ENCODE data around the gene ENTPD6. TPM values are rescaled to one million over a fixed set of nuclear protein-coding genes. Genes with fewer than 3 reads are reported as not detected.

ENTPD6 gene
- total RNA-seq, 3 donors from 2014 or later (not counting 1 experiment from before 2014, with no cell fraction given) = 36.4 to 43.1 (median 41.4) TPM

- ATAC-seq = peak; percentile 89 to 91 (median 90)
- Mint-ChIP-seq H3K27me3 (ENCODE audit: low read depth in 2 of 2) (peaks cover 7 to 9% of the 10 kb centered on the region in 2 donors), H3K27ac (peak within 1 kb of the TSS; percentile 74 to 79), H3K36me3 (no peaks in the 10 kb centered on the region), H3K9me3 (no peaks in the 10 kb centered on the region), H3K4me1 (peaks cover 28 to 40% of the 10 kb centered on the region in 2 donors), H3K4me3 (peak within 1 kb of the TSS; percentile 97)
- Histone ChIP-seq H3K4me1 (ENCODE audit: control insufficient read depth, insufficient read depth, low read length) (peaks cover 21% of the 10 kb centered on the region), H3K27ac (ENCODE audit: low read length) (peak within 1 kb of the TSS; percentile 56), H3K36me3 (ENCODE audit: control insufficient read depth, insufficient read depth, low read length) (no peaks in the 10 kb centered on the region), H3K27me3 (ENCODE audit: control insufficient read depth, insufficient read depth, low read length) (no peaks in the 10 kb centered on the region), H3K9me3 (ENCODE audit: control insufficient read depth, insufficient read depth, low read length) (no peaks in the 10 kb centered on the region), H3K4me3 (ENCODE audit: low read length) (peak within 1 kb of the TSS; percentile 94)
- under 1% methylated on average over 113 of the region's 113 CpGs for WGBS (ENCODE audit: insufficient coverage)
- no peak for TF ChIP-seq CTCF (IDR thresholded peaks at IDR 0.05)
- peak; percentile 68 to 89 for DNase-seq
- intact Hi-C loops (cut with micrococcal nuclease) = loop anchor here (1.0 to 2.0 kb wide), 4 partner anchors 53 to 256 kb away; partner anchors contain the start of genes ABHD12, APMAP and ENTPD6
These were observed 52.7 kb downstream of the ENTPD6 start, which contains the start of gene PYGB for GRCh38 chr20:25247956-25248785. TSS of gene PYGB (plus strand) at chr20:25248085. CDS start at chr20:25248179, 94 bp downstream.

GRCh38 chr20:25248786-25249172 is 53.3 kb downstream of the ENTPD6 start:
- intact Hi-C loops (cut with micrococcal nuclease) = loop anchor here (2.0 kb wide), 1 partner anchor 150 kb away; no protein-coding TSS in a partner anchor
- no peaks in the 10 kb centered on the region for H3K36me3 Mint-ChIP-seq
- H3K27ac Mint-ChIP-seq = peak overlapping the region; percentile 74 to 79
- Histone ChIP-seq H3K4me3 (ENCODE audit: low read length) (peak overlapping the region; percentile 57), H3K4me1 (ENCODE audit: control insufficient read depth, insufficient read depth, low read length) (peaks cover 21% of the 10 kb centered on the region), H3K36me3 (ENCODE audit: control insufficient read depth, insufficient read depth, low read length) (no peaks in the 10 kb centered on the region), H3K9me3 (ENCODE audit: control insufficient read depth, insufficient read depth, low read length) (no peaks in the 10 kb centered on the region), H3K27ac (ENCODE audit: low read length) (no peak overlapping the region), H3K27me3 (ENCODE audit: control insufficient read depth, insufficient read depth, low read length) (no peaks in the 10 kb centered on the region)
- no peak for TF ChIP-seq CTCF (IDR thresholded peaks at IDR 0.05)
- ATAC-seq (no peak), DNase-seq (peak in 1 of 2 donors; percentile 39)
- peak overlapping the region; percentile 97 for H3K4me3 Mint-ChIP-seq
- peaks cover 4 to 7% of the 10 kb centered on the region in 2 donors for H3K27me3 Mint-ChIP-seq (ENCODE audit: low read depth in 2 of 2)
- H3K9me3 Mint-ChIP-seq = no peaks in the 10 kb centered on the region
- WGBS (ENCODE audit: insufficient coverage) = 11% methylated on average over 5 of the region's 6 CpGs
- peaks cover 28 to 40% of the 10 kb centered on the region in 2 donors for H3K4me1 Mint-ChIP-seq

- H3K36me3 Mint-ChIP-seq = no peaks in the 10 kb centered on the region
- DNase-seq (no peak), ATAC-seq (no peak)
- H3K9me3 Mint-ChIP-seq = no peaks in the 10 kb centered on the region
- H3K4me3 Mint-ChIP-seq = peak overlapping the region; percentile 97
- peaks cover 28 to 40% of the 10 kb centered on the region in 2 donors for H3K4me1 Mint-ChIP-seq
- H3K27me3 Mint-ChIP-seq (ENCODE audit: low read depth in 2 of 2) = peaks cover 3 to 7% of the 10 kb centered on the region in 2 donors
- no peaks in the 10 kb centered on the region for H3K9me3 ChIP-seq (ENCODE audit: control insufficient read depth, insufficient read depth, low read length)
- H3K27ac ChIP-seq (ENCODE audit: low read length) = no peak overlapping the region
- H3K27me3 ChIP-seq (ENCODE audit: control insufficient read depth, insufficient read depth, low read length) = no peaks in the 10 kb centered on the region
- TF ChIP-seq CTCF (IDR thresholded peaks at IDR 0.05) = no peak
- WGBS (ENCODE audit: insufficient coverage) = 86% methylated on average over 8 of the region's 9 CpGs
- intact Hi-C loops (cut with micrococcal nuclease) = loop anchor here (2.0 kb wide), 1 partner anchor 149 kb away; no protein-coding TSS in a partner anchor
- H3K27ac Mint-ChIP-seq = peak overlapping the region; percentile 74 to 79
- no peaks in the 10 kb centered on the region for H3K36me3 ChIP-seq (ENCODE audit: control insufficient read depth, insufficient read depth, low read length)
- peak overlapping the region; percentile 57 for H3K4me3 ChIP-seq (ENCODE audit: low read length)
- H3K4me1 ChIP-seq (ENCODE audit: control insufficient read depth, insufficient read depth, low read length) = peaks cover 21% of the 10 kb centered on the region
These were observed 53.9 kb downstream of the ENTPD6 start for GRCh38 chr20:25249198-25249931.
